ENCODE results near the gene HDAC3. TPM values are rescaled to one million over a fixed set of nuclear protein-coding genes. Genes with fewer than 3 reads are reported as not detected.

The HDAC3 gene
- total and polyA plus RNA-seq, 2 donors from 2014 or later: 44.7 to 47.5 TPM

DNA sequence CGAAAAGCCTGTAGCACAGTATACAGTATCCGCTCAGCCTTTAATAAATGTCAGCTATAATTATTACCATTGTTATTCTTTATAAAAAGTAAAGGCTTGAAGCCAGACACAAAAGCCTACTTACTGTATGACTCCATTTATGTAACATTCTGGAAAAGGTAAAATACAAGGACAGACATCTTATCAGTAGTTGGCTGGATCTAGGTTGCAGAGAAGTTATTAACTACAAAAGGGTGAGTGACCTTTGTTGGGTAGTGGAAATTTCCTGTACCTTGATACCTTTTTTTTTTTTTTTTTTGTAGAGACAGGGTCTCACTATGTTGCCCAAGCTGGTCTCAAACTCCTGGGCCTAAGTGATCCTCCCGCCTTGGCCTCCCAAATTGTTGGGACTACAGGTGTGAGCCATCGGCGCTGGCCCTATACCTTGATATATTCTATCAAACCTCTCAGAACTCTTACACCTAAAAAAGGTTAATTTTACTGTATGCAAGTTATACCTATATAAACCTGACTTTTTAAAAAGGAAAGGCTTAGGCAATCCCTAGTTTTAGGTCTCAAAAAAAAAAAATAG, 6.0 kb downstream of the HDAC3 start:
- FAIRE-seq: no peak
- Histone ChIP-seq H3K36me3 (ENCODE audit: control insufficient read depth in 2 of 3, insufficient read depth in 3 of 3, low read length in 3 of 3) (peaks cover 3 to 26% (median 18%) of the 10 kb centered on the region in 3 donors), H3K9ac (ENCODE audit: low read length in 3 of 3) (no peak overlapping the region), H3K4me1 (ENCODE audit: control insufficient read depth in 2 of 3, insufficient read depth in 2 of 3, low read depth in 1 of 3, low read length in 3 of 3) (peaks cover 0 to 10% (median 6%) of the 10 kb centered on the region in 3 donors), H3K27ac (ENCODE audit: low read depth in 2 of 2, low read length in 2 of 2) (no peak overlapping the region), H3K9me3 (ENCODE audit: control insufficient read depth in 2 of 3, insufficient read depth in 1 of 3, low read length in 3 of 3) (no peaks in the 10 kb centered on the region), H3K4me3 (ENCODE audit: low read length in 3 of 3) (no peak overlapping the region), H3K27me3 (ENCODE audit: control insufficient read depth, insufficient read depth, low read length) (no peaks in the 10 kb centered on the region)
- TF ChIP-seq, protein P1, sequence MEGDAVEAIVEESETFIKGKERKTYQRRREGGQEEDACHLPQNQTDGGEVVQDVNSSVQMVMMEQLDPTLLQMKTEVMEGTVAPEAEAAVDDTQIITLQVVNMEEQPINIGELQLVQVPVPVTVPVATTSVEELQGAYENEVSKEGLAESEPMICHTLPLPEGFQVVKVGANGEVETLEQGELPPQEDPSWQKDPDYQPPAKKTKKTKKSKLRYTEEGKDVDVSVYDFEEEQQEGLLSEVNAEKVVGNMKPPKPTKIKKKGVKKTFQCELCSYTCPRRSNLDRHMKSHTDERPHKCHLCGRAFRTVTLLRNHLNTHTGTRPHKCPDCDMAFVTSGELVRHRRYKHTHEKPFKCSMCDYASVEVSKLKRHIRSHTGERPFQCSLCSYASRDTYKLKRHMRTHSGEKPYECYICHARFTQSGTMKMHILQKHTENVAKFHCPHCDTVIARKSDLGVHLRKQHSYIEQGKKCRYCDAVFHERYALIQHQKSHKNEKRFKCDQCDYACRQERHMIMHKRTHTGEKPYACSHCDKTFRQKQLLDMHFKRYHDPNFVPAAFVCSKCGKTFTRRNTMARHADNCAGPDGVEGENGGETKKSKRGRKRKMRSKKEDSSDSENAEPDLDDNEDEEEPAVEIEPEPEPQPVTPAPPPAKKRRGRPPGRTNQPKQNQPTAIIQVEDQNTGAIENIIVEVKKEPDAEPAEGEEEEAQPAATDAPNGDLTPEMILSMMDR (IDR thresholded peaks at IDR 0.05; ENCODE audit: borderline replicate concordance, extremely low read depth, insufficient read depth): no peak
- intact Hi-C loops (cut with DNase I): no loop called here
- DNase-seq: no peak

DNA sequence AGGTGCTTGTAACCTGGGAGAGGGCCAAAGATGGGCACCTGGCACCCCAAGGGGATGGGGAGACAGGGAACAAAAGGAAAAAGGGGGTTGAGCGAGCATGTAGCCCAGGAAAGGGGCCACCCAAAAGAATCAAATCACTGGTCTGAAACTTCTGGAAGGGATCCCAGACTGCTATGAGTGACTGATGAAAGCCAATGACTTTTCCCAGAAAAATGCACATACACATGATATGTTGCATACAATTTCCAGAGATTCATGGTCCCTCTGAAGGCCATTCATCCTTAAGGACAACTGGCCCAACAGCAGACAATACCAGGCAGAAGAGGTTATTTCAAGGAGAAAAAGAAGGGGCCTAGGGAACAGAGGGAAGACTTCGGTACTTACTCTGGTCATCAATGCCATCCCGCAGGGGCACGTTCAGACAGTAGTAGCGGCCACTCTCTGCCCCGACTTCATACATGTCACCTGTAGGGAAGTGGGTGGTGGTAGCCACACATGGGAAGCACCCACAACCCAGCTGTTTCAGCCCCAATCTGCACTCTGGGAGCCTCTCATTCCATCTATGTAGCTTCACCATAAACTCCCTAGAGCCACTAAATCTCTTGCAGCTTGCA, 8.4 kb downstream of the HDAC3 start:
- no peak for DNase-seq
- TF ChIP-seq, protein P1 (IDR thresholded peaks at IDR 0.05; ENCODE audit: borderline replicate concordance, extremely low read depth, insufficient read depth): no peak

DNA sequence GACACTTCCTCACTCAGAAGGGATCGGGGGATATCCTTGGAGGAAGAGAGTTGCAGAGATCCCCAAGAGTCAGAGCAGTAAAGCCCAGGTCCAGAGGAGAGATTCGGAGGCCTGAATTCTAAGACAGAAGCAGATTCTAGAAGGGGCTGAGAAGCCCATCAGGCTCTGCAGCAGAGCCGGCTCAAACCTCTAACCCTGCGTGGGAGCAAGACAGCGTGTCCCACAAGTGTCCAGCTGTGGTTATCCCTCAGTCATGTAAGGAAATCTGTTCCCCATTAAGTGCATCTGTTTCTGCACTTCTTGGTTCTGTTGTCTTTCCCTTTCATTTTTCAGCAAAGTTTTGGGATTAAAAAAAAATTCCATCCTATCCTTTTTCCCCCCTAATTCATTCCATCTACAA, 13.0 kb downstream of the HDAC3 start:
- no peak for DNase-seq
- TF ChIP-seq, protein P1 (IDR thresholded peaks at IDR 0.05; ENCODE audit: borderline replicate concordance, extremely low read depth, insufficient read depth): no peak
- Histone ChIP-seq H3K4me1 (ENCODE audit: control insufficient read depth in 2 of 3, insufficient read depth in 2 of 3, low read depth in 1 of 3, low read length in 3 of 3) (peaks cover 0 to 5% (median 0%) of the 10 kb centered on the region in 3 donors), H3K9ac (ENCODE audit: low read length in 3 of 3) (no peak overlapping the region), H3K36me3 (ENCODE audit: control insufficient read depth in 2 of 3, insufficient read depth in 3 of 3, low read length in 3 of 3) (peaks cover 8 to 55% (median 26%) of the 10 kb centered on the region in 3 donors), H3K9me3 (ENCODE audit: control insufficient read depth in 2 of 3, insufficient read depth in 1 of 3, low read length in 3 of 3) (no peaks in the 10 kb centered on the region), H3K4me3 (ENCODE audit: low read length in 3 of 3) (no peak overlapping the region), H3K27ac (ENCODE audit: low read depth in 2 of 2, low read length in 2 of 2) (no peak overlapping the region), H3K27me3 (ENCODE audit: control insufficient read depth, insufficient read depth, low read length) (no peaks in the 10 kb centered on the region)
- no peak for FAIRE-seq
- intact Hi-C loops (cut with DNase I): no loop called here

More for the DNA sequence above, 8.4 kb downstream of the HDAC3 start:
- H3K4me1 ChIP-seq (ENCODE audit: control insufficient read depth in 2 of 3, insufficient read depth in 2 of 3, low read depth in 1 of 3, low read length in 3 of 3): no peaks in the 10 kb centered on the region
- no peak overlapping the region for H3K9ac ChIP-seq (ENCODE audit: low read length in 3 of 3)
- intact Hi-C loops (cut with DNase I): no loop called here
- no peak overlapping the region for H3K27ac ChIP-seq (ENCODE audit: low read depth in 2 of 2, low read length in 2 of 2)
- no peaks in the 10 kb centered on the region for H3K9me3 ChIP-seq (ENCODE audit: control insufficient read depth in 2 of 3, insufficient read depth in 1 of 3, low read length in 3 of 3)
- no peak overlapping the region for H3K4me3 ChIP-seq (ENCODE audit: low read length in 3 of 3)
- no peak for FAIRE-seq
- peaks cover 3 to 44% (median 26%) of the 10 kb centered on the region in 3 donors for H3K36me3 ChIP-seq (ENCODE audit: control insufficient read depth in 2 of 3, insufficient read depth in 3 of 3, low read length in 3 of 3)
- H3K27me3 ChIP-seq (ENCODE audit: control insufficient read depth, insufficient read depth, low read length): no peaks in the 10 kb centered on the region

All from kidney (tissue), 14 donors.